CD4-positive, alpha-beta T cell (primary cell): ENCODE results near the gene MYO15A. TPM values are rescaled to one million over a fixed set of nuclear protein-coding genes. Genes with fewer than 3 reads are reported as not detected.

ENCODE experiments used
- ATAC-seq: fragments of 200-7000 bp; cut with Tn5 transposase; one replicate; pipeline ENCODE4 v1.10.0; 2022; ENCODE audit warnings: mild to moderate bottlenecking; ENCODE audit not compliant: poor library complexity
- CTCF ChIA-PET: fragments of 350-600 bp; sonication (Branson Sonifier 250); formaldehyde crosslinking; loops from one replicate; lab custom pipeline; 2021; ENCODE audit warnings: antibody characterized with exemption, inconsistent platforms; lab: Charles Lee
- POLR2A ChIA-PET: fragments of 350-600 bp; sonication (Branson Sonifier 250); formaldehyde crosslinking; loops from one replicate; lab custom pipeline; 2021; ENCODE audit warnings: antibody characterized with exemption, inconsistent platforms; lab: Charles Lee
- DNase-seq, 14 experiments: peaks; one replicate each; pipeline ENCODE4 v3.0.0-alpha.2; 2013 to 2020; ENCODE audit warnings: mixed read lengths in 2 of 14
- H3K27ac ChIP-seq, 2 donors: one replicate each; pipeline versions ENCODE4 v1.5.1 to v1.7.0; 2013; ENCODE audit warnings: low read length in 2 of 2, low read depth in 1 of 2, mild to moderate bottlenecking in 1 of 2
- H3K27me3 ChIP-seq, 2 experiments: 1 replicate in 1 of 2; 2 replicates in 1 of 2; pipeline versions ENCODE4 v1.6.1 to v1.7.0; 2013; ENCODE audit warnings: low read length in 2 of 2, control low read depth in 1 of 2, mild to moderate bottlenecking in 1 of 2, moderate library complexity in 1 of 2; ENCODE audit not compliant: insufficient read depth in 2 of 2, control insufficient read depth in 1 of 2
- H3K36me3 ChIP-seq: one replicate; pipeline ENCODE4 v1.6.1; 2013; ENCODE audit warnings: low read length, control low read depth; ENCODE audit not compliant: insufficient read depth
- H3K4me1 ChIP-seq: one replicate; pipeline ENCODE4 v1.6.1; 2013; ENCODE audit warnings: low read length, control low read depth; ENCODE audit not compliant: insufficient read depth
- H3K4me3 ChIP-seq: one replicate; pipeline ENCODE4 v1.5.1; 2013; ENCODE audit warnings: mild to moderate bottlenecking, low read length, moderate library complexity
- H3K9me3 ChIP-seq, 2 experiments: 1 replicate in 1 of 2; 2 replicates in 1 of 2; pipeline versions ENCODE4 v1.6.1 to v1.7.0; 2013; ENCODE audit warnings: low read length in 2 of 2, mild to moderate bottlenecking in 2 of 2, control low read depth in 1 of 2, moderate library complexity in 1 of 2; ENCODE audit not compliant: control insufficient read depth in 1 of 2, insufficient read depth in 1 of 2
- H3K27ac Mint-ChIP-seq: one replicate; pipeline ENCODE4 v1.8.0; 2020; ENCODE audit warnings: mixed read lengths
- H3K27me3 Mint-ChIP-seq: one replicate; pipeline ENCODE4 v1.8.0; 2021; ENCODE audit warnings: mixed read lengths
- H3K36me3 Mint-ChIP-seq: one replicate; pipeline ENCODE4 v1.8.0; 2021; ENCODE audit warnings: low read depth, mixed read lengths
- H3K4me1 Mint-ChIP-seq: one replicate; pipeline ENCODE4 v1.8.0; 2021; ENCODE audit warnings: low read depth, mixed read lengths
- H3K4me3 Mint-ChIP-seq: one replicate; pipeline ENCODE4 v1.8.0; 2020; ENCODE audit warnings: mild to moderate bottlenecking, mixed read lengths
- H3K9me3 Mint-ChIP-seq: one replicate; pipeline ENCODE4 v1.8.0; 2020; ENCODE audit warnings: mixed read lengths
- intact Hi-C, 2 experiments: fragments of 100-400 bp; cut with DNase I in 1 of 2; cut with micrococcal nuclease in 1 of 2; formaldehyde crosslinking; loops; one replicate each; pipeline versions ENCODE4 v1.15.1 to v1.9.0; 2023 to 2025; cut with DNase I, micrococcal nuclease
- total RNA-seq, 174 experiments: library from RNA in 2 of 174; stranded (reverse) in 2 of 174; gene quantifications; one replicate each; pipeline ENCODE4 v1.2.3 and lab custom pipeline; 2021 to 2026
- TF ChIP-seq, protein P1 (sequence below): fragments of 200-600 bp; IDR thresholded peaks from one replicate; pipeline ENCODE4 v1.8.0; 2022; ENCODE audit warnings: antibody characterized with exemption, mild to moderate bottlenecking

The MYO15A gene
- total RNA-seq, 2 experiments from 2014 or later: 1.2 to 1.6 TPM

GRCh38 chr17:18198530-18198929, 90.0 kb downstream of the MYO15A start:
- Mint-ChIP-seq H3K4me1 (peaks cover 58% of the 10 kb centered on the region), H3K36me3 (peaks cover 81% of the 10 kb centered on the region), H3K9me3 (no peaks in the 10 kb centered on the region), H3K27ac (peak overlapping the region; percentile 70), H3K27me3 (no peaks in the 10 kb centered on the region), H3K4me3 (no peak overlapping the region)
- intact Hi-C loops: no loop called here
- TF ChIP-seq, protein P1, sequence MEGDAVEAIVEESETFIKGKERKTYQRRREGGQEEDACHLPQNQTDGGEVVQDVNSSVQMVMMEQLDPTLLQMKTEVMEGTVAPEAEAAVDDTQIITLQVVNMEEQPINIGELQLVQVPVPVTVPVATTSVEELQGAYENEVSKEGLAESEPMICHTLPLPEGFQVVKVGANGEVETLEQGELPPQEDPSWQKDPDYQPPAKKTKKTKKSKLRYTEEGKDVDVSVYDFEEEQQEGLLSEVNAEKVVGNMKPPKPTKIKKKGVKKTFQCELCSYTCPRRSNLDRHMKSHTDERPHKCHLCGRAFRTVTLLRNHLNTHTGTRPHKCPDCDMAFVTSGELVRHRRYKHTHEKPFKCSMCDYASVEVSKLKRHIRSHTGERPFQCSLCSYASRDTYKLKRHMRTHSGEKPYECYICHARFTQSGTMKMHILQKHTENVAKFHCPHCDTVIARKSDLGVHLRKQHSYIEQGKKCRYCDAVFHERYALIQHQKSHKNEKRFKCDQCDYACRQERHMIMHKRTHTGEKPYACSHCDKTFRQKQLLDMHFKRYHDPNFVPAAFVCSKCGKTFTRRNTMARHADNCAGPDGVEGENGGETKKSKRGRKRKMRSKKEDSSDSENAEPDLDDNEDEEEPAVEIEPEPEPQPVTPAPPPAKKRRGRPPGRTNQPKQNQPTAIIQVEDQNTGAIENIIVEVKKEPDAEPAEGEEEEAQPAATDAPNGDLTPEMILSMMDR: no peak
- Histone ChIP-seq H3K4me1 (peaks cover 52% of the 10 kb centered on the region), H3K4me3 (no peak overlapping the region), H3K36me3 (peaks cover 74% of the 10 kb centered on the region), H3K9me3 (no peaks in the 10 kb centered on the region), H3K27me3 (no peaks in the 10 kb centered on the region), H3K27ac (no peak overlapping the region)
- POLR2A ChIA-PET: interaction anchor here (0.6 kb wide), 1 partner anchor 15 kb away, joined by 3 read pairs; no protein-coding TSS in a partner anchor
- DNase-seq: no peak
- ATAC-seq: no peak
- CTCF ChIA-PET: no interaction called here

DNA sequence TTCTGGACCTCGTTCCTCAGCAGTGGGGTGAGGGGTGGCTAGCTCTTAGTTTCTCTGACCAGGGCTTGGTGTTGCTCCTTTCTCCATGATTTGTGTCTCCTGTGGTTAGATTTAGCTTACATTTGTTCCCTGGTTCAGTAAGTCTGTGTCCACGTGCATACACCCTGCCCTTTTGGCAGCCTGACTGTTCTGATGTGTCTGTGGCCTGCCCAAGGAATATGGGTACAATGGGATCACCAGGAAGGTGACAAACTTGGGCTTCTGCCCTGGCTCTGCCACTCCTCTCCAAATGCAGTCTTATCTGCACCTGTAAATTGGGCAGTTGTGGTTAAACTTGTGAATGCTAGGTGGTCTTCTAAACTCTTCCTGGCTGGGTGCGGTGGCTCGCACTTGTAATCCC, 92.6 kb downstream of the MYO15A start:
- POLR2A ChIA-PET: no interaction called here
- Histone ChIP-seq H3K36me3 (peaks cover 74% of the 10 kb centered on the region), H3K4me1 (peaks cover 39% of the 10 kb centered on the region), H3K4me3 (no peak overlapping the region), H3K27ac (no peak overlapping the region), H3K27me3 (no peaks in the 10 kb centered on the region), H3K9me3 (no peaks in the 10 kb centered on the region)
- TF ChIP-seq, protein P1: no peak
- no peak overlapping the region for H3K27ac Mint-ChIP-seq
- no peak for ATAC-seq
- H3K9me3 Mint-ChIP-seq: no peaks in the 10 kb centered on the region
- no peak for DNase-seq
- peaks cover 36% of the 10 kb centered on the region for H3K4me1 Mint-ChIP-seq
- no peaks in the 10 kb centered on the region for H3K27me3 Mint-ChIP-seq
- peaks cover 78% of the 10 kb centered on the region for H3K36me3 Mint-ChIP-seq
- H3K4me3 Mint-ChIP-seq: no peak overlapping the region
- intact Hi-C loops: no loop called here
- CTCF ChIA-PET: interaction anchor here (0.9 kb wide), 1 partner anchor 16 kb away, joined by 3 read pairs; no protein-coding TSS in a partner anchor

- Histone ChIP-seq H3K4me1 (peaks cover 30% of the 10 kb centered on the region), H3K9me3 (no peaks in the 10 kb centered on the region), H3K27ac (no peak overlapping the region), H3K4me3 (no peak overlapping the region), H3K27me3 (no peaks in the 10 kb centered on the region), H3K36me3 (peaks cover 76% of the 10 kb centered on the region)
- Mint-ChIP-seq H3K9me3 (no peaks in the 10 kb centered on the region), H3K36me3 (peaks cover 79% of the 10 kb centered on the region), H3K27me3 (no peaks in the 10 kb centered on the region), H3K4me3 (no peak overlapping the region), H3K4me1 (peaks cover 28% of the 10 kb centered on the region), H3K27ac (no peak overlapping the region)
- TF ChIP-seq, protein P1: no peak
- ChIA-PET CTCF (no interaction called here), POLR2A (no interaction called here)
- intact Hi-C loops: no loop called here
- no peak for ATAC-seq
- no peak for DNase-seq
Measured at GRCh38 chr17:18203308-18203707, 94.8 kb downstream of the MYO15A start.
